ENCODE results near the gene NOSTRIN.
"Not testable (repeated sequence)": the region's sequence is repeated elsewhere in the genome, so short reads cannot be mapped to it uniquely, and the experiment has no call there.

The NOSTRIN gene, protein sequence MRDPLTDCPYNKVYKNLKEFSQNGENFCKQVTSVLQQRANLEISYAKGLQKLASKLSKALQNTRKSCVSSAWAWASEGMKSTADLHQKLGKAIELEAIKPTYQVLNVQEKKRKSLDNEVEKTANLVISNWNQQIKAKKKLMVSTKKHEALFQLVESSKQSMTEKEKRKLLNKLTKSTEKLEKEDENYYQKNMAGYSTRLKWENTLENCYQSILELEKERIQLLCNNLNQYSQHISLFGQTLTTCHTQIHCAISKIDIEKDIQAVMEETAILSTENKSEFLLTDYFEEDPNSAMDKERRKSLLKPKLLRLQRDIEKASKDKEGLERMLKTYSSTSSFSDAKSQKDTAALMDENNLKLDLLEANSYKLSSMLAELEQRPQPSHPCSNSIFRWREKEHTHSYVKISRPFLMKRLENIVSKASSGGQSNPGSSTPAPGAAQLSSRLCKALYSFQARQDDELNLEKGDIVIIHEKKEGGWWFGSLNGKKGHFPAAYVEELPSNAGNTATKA

DNA sequence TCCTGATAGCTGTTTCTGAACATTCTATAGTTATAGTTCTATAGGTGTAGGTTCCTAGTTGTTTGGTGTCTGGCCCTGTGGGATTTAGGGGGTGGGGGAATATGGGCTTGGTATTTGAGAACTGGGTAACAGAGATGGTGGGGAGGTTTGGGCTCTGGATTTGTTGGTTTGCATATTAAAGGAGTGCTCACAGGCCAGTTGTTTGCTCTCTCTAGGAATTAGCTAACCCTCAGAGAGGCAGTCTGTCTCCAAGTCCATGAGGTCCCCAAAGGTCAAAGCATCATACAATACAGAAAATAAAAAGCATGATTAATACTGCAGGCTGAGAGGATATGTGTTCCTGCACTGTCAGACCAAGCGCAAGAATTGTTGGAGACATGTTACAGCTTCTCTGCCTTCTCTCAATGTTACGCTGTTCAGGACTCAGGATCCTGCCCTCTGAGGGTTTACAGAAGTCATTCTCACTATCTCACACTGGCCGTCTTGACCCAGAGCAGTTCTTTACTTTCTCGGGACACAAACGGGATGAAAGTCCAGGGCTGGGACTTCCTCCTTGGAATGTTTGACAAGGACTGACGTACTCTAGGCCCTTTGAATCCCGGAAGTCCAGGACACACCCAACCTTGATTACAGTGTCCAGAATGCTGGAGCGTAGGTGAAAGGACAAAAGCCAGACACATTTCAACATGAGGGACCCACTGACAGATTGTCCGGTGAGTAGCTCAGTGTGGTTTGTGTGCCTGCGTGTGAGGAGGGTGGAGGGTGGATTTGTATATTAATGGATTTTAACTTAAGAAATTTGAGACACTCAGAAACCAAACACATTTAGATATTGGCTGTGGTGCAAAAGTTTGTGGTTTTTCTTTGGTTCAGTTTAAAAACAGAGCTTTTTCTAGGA lies at the start of gene NOSTRIN:
Gene NOSTRIN (plus strand): TSS at position 677 of the 898 bp plus-strand sequence. CDS start 10 bp downstream, at position 687.
- no peak for DNase-seq

DNA sequence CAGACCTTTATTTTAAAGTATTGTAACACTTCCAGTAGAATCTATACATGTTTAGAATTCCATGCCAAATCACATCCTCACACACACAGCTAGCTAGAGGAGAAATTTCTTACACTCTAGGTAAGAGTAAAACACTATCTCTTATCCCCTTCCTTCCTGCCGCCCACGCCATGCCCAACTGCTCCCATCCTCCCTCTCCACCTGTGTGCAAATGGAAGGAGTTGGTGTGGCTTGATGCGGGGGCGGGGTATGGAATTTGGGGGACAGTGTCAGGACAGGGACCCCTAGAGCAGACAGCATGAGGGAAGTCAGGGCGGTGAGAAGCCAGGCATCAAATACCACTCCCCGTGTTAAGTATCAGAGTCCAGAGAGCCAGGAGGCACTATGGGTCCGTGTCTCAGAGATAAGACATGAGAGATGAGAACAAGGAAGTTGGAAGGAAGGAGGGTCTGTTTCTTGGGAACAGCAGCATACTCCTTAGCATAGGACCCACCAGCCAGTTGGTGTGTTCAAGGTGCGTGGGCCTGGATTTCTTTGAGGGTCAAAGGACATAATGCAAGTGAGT lies 48.6 kb upstream of the NOSTRIN start:
- DNase-seq: no peak

DNA sequence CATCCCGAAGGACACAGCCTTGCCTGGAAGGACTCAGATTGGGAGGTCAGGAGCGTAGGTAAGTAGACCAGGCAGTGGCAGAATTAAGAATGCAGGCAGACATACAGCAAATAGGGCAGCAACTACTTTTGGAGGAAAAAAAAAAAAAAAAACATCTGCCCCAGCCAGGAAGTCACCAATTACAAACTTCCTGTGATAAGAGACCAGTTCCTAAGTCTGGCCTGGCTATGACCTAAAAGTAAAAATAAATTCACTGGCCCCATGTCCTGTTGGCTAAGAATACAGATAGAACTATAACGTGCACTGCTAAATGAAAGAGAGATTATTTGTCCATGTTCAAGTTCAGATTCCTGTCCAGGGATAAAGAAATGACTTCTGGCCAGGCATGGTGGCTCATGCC lies 45.2 kb upstream of the NOSTRIN start:
- no peak for DNase-seq

DNA sequence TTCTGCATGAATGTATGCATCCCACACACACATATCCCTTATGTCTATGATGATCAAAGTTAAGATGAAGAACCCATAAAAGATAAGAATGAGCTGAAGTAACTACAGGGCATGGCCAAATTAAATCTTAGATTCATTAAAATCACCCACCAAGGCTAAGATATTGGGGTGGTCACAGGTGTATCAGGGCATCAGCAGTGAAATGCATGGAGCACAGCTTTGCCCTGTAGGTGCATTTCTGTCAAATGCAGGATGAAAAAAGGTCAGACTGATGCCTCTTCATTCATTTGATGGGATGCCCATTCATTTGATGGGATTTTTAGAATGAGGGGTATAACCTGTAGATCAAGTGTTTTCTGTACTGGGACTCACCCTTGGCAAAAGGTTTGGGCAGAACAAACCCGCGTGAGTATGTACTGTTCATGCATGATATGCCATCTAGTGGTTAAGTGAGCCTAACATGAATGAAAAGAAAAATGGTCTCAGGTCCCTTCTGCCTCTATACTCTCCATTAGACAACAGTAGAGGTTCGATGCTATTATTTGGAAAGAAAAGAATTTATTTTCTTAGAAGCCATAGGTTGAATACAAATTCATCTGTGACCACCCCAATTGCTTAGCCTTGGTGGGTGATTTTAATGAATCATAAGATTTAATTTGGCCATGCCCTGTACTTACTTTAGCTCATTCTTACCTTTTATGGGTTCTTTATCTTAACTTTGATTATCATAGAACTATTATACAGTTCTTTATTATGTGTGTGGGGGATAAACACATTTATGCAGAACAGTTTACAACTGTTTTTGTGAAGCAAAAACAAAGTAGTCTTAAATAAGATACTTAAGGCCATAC lies 43.2 kb upstream of the NOSTRIN start:
- DNase-seq: no peak

DNA sequence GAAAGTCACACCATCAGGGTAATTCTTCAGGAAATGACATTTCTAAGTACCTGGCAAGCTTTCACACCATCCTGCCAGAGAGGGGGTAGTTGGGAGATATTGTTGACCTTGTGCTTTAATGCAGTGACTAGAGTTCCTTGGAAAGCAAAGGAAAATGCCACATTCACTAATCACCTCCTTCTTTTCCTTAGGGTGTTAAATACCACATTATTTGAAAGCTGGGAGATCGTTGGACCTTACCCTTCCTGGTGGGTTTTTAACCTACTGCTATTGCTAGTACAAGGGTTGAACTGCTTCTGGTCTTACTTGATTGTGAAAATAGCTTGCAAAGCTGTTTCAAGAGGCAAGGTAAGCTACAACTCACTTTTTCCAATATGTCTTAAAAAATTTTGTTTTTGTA lies 37.0 kb upstream of the NOSTRIN start:
- no peak for DNase-seq

DNA sequence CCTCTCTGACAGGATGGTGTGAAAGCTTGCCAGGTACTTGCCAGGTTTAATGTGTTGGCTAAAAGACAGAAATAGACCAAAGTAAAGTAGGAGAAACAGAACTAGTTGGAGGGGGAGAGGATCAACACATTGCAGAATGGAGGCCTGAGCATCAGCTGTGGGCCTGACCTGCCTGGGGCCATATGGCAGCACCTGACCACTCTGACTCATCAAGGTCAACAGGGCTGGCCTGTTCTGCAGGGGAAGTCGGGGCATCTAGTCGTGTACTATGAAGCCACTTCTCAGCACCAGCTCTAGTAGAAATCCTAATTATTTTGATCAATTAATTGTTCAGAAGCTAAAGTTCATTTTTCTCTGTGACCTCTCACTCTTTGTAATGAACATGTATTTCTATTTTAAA lies 35.8 kb upstream of the NOSTRIN start:
- no peak for DNase-seq

DNA sequence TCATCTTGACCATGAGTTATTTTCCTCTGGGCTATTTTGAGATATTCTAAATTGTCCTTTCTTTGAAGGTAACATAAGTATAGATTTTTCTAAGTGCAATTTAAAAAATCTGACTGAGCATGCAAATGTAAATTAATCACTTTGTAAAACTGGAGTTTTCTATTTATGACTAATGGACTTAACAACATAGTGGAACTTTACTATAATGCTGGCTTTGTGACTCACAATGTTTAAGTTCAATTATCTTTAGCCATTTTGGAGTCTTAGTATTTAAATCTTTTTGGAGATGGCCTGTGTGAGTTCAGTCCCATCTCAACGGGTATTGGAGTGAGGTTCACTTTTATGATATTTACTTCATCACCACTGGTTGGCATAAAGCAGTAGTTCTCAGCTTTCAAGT lies 35.2 kb upstream of the NOSTRIN start:
- no peak for DNase-seq

DNA sequence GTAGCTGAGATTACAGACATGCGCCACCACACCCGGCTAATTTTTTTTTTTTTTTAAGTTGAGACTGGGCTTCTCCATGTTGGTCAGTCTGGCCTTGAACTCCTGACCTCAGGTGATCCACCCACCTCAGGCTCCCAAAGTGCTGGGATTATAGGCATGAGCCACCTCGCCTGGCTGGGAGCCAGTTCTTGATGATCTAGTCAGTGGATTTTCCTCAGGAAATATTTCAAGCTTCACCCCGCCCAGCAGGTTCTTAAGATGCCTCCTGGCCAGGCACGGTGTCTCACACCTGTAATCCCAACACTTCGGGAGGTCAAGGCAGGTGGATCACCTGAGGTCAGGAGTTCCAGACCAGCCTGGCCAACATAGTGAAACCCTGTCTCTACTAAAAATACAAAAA lies 34.1 kb upstream of the NOSTRIN start:
- not testable (repeated sequence) for DNase-seq

DNA sequence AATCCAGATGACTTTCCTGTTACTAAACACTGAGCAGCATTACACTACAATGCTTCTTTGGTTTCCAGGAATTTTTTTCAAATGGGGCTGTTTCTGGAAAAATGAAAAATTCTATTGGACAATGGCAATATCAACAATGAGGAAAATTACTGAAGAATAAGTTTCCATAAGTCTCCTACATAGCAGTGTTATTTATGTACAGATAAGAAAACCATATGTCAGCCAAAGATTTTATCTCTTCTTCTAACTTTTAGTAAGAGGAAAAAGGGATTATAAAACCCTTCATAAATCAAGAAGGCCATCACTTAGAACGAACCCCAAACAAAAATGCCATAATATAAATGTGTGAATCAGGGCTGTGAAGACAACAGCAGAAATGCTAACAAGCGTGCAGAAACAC lies 31.6 kb upstream of the NOSTRIN start:
- DNase-seq: no peak

DNA sequence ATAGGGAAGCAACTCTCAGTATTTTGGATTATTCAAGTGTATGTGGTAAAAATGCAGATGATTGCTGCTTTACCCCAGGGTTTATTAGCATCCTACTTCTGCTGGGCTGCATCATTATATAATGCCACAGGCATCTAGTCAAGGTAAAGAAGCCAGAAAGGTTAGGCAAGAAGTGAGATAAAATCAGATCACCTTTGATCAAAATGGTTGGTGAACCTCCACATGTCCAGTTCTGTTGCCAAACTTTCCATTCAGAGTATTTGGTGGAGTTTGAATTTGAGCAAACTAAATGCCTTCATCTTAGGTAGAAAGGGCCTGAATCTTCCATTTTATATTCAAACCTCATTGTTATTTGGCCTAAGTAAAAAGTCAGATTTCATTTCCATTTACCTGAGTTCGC lies 29.7 kb upstream of the NOSTRIN start:
- DNase-seq: no peak

DNA sequence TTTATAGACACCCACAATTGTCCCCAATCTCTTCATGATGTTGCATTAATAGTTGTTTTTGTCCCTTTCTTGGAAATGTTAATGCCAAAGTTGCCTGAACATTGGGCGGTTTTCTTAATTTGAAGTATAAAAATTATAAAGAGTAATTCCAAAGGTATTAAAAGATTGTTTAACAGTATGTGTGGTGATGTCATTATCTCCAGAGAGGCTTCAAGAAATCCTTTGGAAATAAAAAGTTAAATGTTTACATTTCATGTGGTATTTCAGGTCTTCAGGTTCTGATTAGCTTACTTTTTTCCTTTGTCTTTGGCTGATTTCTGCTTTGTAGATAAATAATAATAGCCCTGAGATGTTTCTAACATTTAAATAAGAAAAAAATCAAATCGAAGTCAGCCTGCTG lies 29.3 kb upstream of the NOSTRIN start:
- DNase-seq: no peak

DNA sequence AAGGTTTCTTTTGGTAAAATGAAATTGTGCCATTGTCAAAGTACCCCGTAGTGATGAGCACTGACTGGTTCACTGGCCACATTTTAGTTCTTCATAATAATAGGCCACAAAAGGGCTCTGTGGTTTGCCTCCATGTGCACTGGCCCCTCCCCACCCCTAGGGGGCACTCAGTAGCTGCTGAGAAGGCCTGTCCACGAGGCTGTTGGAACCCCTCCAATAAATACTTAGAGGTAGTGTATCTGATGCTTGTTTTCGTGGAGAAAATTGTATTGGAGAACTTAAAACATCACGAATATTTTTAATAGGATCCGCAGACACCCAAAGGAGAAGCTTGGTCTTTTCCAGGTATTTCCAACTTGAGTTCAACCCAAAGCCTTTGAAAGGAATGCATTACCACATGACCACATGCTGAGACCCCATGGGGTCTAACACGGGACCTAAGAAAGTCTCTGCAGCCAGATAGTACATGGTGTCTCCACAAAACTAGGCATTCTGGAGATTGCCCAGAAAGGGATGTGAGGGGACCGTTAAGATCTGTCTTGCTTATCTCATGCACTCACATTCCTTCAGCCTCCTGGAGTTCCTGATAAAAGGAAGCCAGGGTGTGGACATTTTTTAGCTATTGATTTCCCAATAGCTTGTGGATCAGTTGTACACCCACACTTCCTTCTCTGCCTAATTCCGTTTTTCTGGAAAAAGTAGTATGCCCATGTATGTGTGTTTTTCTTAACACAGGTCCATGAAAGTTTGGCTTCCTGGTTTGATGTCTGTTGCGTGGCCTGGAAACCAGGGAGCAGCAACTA lies 28.5 kb upstream of the NOSTRIN start:
- DNase-seq: no peak

DNA sequence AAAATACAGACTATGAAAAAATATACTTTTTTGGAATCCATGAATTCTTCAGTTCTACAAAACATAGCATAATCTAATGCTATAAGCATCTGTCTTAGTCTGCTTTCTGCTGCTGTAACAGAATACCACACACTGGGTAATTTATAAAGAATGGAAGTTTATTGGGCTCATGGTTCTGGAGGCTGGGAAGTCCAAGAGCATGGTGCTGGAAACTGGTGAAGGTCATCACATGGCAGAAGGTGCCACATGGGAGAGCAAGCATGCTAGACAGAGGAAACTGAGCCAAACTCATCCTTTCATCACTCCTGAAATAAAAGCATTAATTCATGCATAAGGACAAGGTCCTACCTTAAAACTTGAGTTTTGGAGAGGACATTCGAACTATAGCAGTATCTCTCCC lies 26.6 kb upstream of the NOSTRIN start:
- DNase-seq: no peak

DNA sequence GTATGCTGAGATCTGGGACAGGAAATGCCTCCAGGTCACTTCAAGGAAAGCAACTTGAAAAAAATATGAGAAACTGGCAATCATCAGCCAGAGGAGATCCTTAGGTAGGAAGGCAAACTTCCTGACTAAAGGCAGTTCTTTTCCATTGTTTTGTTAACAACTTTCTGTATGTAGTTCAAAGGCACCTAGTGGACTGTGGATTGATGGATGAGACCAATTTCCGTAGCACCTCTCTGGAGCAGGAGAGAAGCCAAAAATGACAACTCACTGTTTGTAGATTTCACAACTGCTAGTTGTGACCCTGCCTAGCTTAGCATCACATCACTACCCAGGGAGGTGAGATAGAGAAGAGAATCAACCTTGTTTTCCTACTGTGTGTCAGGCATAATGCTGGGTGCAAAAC lies 21.8 kb upstream of the NOSTRIN start:
- DNase-seq: no peak

DNA sequence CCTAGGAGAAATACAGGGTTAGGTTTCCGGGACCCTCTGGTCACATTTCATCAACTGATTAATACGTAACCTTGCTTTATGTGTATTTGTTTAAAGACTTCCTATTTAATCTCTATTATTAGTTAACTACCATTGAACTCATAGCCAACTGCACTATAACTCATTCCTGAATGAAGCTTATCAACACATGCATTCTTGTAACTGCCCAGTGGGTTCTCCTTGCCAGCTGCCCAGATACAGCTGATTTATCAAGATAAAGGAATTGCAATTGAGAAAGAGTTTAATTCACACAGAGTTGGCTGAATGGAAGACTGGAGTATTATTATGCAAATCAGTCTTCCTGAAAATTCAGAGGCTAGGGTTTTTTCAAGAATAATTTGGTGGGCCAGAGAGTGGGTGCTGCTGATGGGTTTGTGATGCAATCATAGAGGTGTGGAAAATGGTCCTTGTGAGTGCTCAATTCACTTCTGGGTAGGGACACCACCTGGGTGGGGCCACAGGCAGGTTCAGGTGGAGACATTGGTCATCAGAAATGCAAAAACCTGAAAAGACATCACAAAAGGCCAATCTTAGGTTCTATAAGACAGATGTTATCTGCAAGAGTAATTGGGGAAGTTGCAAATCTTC lies 21.1 kb upstream of the NOSTRIN start:
- DNase-seq: no peak

DNA sequence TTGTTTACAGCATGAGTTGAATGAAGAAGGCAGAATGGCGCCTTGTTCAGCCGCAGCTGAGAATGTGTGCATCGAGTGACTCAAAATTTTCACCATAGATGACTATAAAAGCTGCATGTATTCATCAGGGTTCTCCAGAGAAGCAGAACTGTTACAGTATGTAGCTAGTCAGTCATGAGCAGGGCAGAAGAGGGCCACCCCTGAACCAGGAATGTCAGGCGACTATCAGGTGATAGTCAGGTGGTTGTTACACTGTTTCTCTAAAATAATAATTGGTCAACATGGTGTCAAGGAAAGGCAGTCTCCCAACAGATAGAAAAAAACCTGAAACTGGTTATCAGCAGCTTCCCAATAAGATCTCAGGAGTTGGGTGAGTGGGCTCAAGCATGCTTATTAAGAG lies 20.2 kb upstream of the NOSTRIN start:
- no peak for DNase-seq

DNA sequence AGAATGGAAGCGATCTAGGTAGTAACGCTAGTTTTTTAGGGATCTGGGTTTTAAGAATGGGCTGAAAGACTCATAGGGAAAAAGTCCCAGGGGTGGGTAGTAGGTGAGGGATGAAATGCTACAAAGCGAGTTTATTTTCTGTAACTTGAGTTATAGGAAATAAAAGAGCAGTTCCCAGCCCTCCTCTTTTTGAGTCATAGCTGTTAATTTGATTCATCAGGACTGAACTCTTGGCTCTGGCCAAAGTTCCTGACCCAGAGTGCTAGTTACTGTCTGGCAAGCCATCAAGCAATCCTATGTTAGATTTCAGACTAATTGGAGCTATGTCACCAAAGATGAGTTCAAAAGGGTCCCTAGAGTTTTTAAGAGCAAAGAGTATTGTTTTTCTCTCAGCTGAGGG lies 17.4 kb upstream of the NOSTRIN start:
- no peak for DNase-seq

DNA sequence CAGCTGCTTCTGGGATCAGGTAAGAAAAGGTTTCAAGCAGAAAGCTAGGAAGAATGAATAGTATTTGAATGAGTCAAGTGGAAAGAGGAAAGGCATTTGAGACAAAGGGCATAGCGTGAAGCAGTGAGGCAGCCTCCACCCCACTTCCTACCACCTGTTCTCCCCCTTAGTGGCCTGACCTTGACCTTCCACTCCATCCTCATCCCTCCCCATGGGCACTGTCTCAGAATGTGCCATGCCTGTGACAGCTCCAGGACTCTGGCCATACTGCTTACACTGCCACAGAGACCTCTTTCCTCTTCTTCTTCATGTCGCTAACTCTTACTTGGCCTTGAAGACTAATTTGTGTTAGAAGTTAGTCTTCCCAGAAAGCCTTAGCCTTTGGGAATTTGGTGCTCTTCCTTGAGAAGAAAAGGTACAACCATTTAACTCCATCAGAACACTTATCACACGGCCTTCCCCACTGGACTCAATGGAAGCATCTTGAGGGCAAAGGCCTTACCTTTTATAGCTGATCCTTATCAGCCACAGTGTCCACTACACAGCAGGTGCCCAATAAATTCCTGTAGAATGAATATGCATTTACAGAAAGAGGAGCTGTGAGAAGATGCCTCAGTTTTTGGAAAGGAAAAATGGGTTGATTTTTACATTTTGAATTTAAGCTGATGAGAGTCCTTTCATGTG lies 15.2 kb upstream of the NOSTRIN start:
- DNase-seq: no peak

DNA sequence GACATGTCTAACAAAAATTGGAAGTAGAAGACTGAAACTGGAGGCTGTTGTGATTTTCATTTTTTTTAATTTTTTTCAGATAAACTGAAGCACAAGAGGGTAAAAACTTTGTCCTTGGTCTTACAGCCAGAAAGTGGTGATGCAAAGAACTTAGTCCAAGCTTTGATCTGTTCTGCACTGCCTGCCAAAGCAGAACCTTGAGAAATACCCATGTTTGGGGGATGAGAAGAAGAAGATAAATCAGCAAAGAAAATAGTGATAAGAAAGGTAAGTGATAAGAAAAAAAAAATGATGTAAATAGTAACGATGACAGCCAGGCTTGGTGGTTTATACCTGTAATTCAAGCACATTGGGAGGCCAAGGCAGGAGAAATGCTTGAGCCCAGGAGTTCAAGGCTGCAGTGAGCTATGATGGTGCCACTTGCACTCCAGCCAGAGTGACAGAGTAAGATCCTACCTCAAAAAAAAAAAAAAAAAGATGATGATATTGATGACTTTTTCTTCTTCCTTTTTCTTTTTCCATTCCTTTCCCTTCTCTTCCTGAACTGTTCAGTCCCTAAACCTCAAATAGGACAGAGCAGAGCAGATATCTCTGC lies 14.6 kb upstream of the NOSTRIN start:
- no peak for DNase-seq

DNA sequence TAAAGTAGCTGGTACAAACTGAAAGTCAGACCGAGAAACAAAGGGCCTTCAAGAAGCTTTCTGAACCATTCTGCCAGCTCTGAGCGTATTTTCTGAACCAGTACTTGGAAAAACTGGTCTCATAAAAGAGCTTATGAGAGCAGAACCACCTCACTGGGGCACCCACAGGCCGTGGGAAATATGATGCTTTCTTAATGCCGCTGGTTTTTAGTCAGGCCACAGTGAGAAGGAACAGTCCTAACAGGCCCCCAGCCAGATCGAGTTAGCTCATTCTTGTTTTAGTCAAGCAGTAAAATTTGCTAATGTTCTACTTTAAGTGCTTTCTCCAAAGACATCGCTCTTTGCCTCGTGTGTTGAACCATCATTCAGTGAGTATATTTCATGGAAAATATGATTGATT lies 12.7 kb upstream of the NOSTRIN start:
- no peak for DNase-seq
